SK-N-SH treated with all-trans-retinoic acid at 6 μM for 48 hours (cell line): ENCODE results near the gene OR4D6.

Experiments used
- ATAC-seq: fragments of 200-7000 bp; cut with Tn5 transposase; 3 replicates; pipeline ENCODE4 v1.9.1; 2020; ENCODE audit warnings: mild to moderate bottlenecking, moderate library complexity
- ARNTL ChIP-seq: fragments of 450-650 bp; formaldehyde crosslinking; IDR thresholded peaks from 2 replicates; pipeline ENCODE4 v1.5.0; 2020; ENCODE audit warnings: low read depth, mild to moderate bottlenecking, moderate library complexity, borderline replicate concordance
- BACH2 ChIP-seq: fragments of 250-450 bp; sonication (Bioruptor Pico); IDR thresholded peaks from 2 replicates; pipeline ENCODE4 v1.9.0; 2021; ENCODE audit warnings: mild to moderate bottlenecking, borderline replicate concordance
- CSDC2 ChIP-seq: fragments of 250-450 bp; sonication (Bioruptor Pico); IDR thresholded peaks from 2 replicates; pipeline ENCODE4 v1.5.0; 2020; ENCODE audit warnings: mild to moderate bottlenecking, moderate library complexity
- ESRRG ChIP-seq: fragments of 250-450 bp; sonication (Bioruptor Pico); IDR thresholded peaks from 2 replicates; pipeline ENCODE4 v1.6.1; 2021; ENCODE audit warnings: mild to moderate bottlenecking
- GLIS3 ChIP-seq: fragments of 250-450 bp; sonication (Bioruptor Pico); IDR thresholded peaks from 2 replicates; pipeline ENCODE4 v1.5.0; 2020; ENCODE audit warnings: mild to moderate bottlenecking, moderate library complexity
- ISL1 ChIP-seq: fragments of 250-450 bp; sonication (Bioruptor Pico); IDR thresholded peaks from 2 replicates; pipeline ENCODE4 v2.1.2; 2022; ENCODE audit warnings: mild to moderate bottlenecking, moderate library complexity
- OSR1 ChIP-seq: fragments of 250-450 bp; sonication (Bioruptor Pico); IDR thresholded peaks from 2 replicates; pipeline ENCODE4 v1.8.0; 2022; ENCODE audit warnings: moderate library complexity, mild to moderate bottlenecking, inconsistent platforms
- PPARA ChIP-seq: fragments of 250-450 bp; sonication (Bioruptor Pico); IDR thresholded peaks from 2 replicates; pipeline ENCODE4 v1.5.0; 2020; ENCODE audit warnings: mild to moderate bottlenecking, borderline replicate concordance
- RARB ChIP-seq: fragments of 250-450 bp; sonication (Bioruptor Pico); IDR thresholded peaks from 2 replicates; pipeline ENCODE4 v1.8.0; 2021; ENCODE audit warnings: mild to moderate bottlenecking, moderate library complexity
- SNAI2 ChIP-seq: fragments of 250-450 bp; sonication (Bioruptor Pico); IDR thresholded peaks from 2 replicates; pipeline ENCODE4 v1.5.0; 2020; ENCODE audit warnings: mild to moderate bottlenecking, moderate library complexity
- TCF4 ChIP-seq: fragments of 250-450 bp; sonication (Bioruptor Pico); IDR thresholded peaks from 2 replicates; pipeline ENCODE4 v1.8.0; 2021; ENCODE audit warnings: mild to moderate bottlenecking, moderate library complexity, borderline replicate concordance
- TOX ChIP-seq: fragments of 250-450 bp; sonication (Bioruptor Pico); IDR thresholded peaks from 2 replicates; pipeline ENCODE4 v1.8.0; 2021; ENCODE audit warnings: mild to moderate bottlenecking, moderate library complexity, borderline replicate concordance
- ZC3H10 ChIP-seq: fragments of 250-450 bp; sonication (Bioruptor Pico); IDR thresholded peaks from 2 replicates; pipeline ENCODE4 v1.5.1; 2021; ENCODE audit warnings: mild to moderate bottlenecking, moderate library complexity
- ZFP3 ChIP-seq: fragments of 250-450 bp; sonication (Bioruptor Pico); IDR thresholded peaks from 2 replicates; pipeline ENCODE4 v1.5.0; 2020; ENCODE audit warnings: mild to moderate bottlenecking, moderate library complexity
- ZFP30 ChIP-seq: fragments of 450-650 bp; formaldehyde crosslinking; IDR thresholded peaks from 2 replicates; pipeline ENCODE4 v1.5.0; 2022; ENCODE audit warnings: mild to moderate bottlenecking, moderate library complexity
- ZNF565 ChIP-seq: fragments of 450-650 bp; formaldehyde crosslinking; conservative IDR thresholded peaks from 2 replicates; pipeline ENCODE4 v1.5.0; 2020; ENCODE audit warnings: low read depth, mild to moderate bottlenecking, moderate library complexity
- ZNF70 ChIP-seq: fragments of 450-650 bp; formaldehyde crosslinking; IDR thresholded peaks from 2 replicates; pipeline ENCODE4 v1.5.0; 2020; ENCODE audit warnings: mild to moderate bottlenecking, moderate library complexity
- ZNF8 ChIP-seq: fragments of 450-650 bp; formaldehyde crosslinking; IDR thresholded peaks from 2 replicates; pipeline ENCODE4 v1.5.0; 2020; ENCODE audit warnings: mild to moderate bottlenecking, moderate library complexity
- TF ChIP-seq, protein P1 (sequence below): fragments of 250-450 bp; sonication (Bioruptor Pico); IDR thresholded peaks from 2 replicates; pipeline ENCODE4 v1.5.1; 2021; ENCODE audit warnings: mild to moderate bottlenecking, moderate library complexity
- TF ChIP-seq, protein P2 (sequence below): fragments of 250-450 bp; sonication (Bioruptor Pico); IDR thresholded peaks from 2 replicates; pipeline ENCODE4 v1.5.1; 2020; ENCODE audit warnings: low read depth, mild to moderate bottlenecking, moderate library complexity
- TF ChIP-seq, protein P3 (sequence below): fragments of 250-450 bp; sonication (Bioruptor Pico); IDR thresholded peaks from 2 replicates; pipeline ENCODE4 v1.8.0; 2020; ENCODE audit warnings: mild to moderate bottlenecking, moderate library complexity, borderline replicate concordance
- TF ChIP-seq, protein P4 (sequence below): fragments of 250-450 bp; sonication (Bioruptor Pico); IDR thresholded peaks from 2 replicates; pipeline ENCODE4 v1.8.0; 2021; ENCODE audit warnings: low read depth, mild to moderate bottlenecking, moderate library complexity, borderline replicate concordance

The OR4D6 gene

DNA sequence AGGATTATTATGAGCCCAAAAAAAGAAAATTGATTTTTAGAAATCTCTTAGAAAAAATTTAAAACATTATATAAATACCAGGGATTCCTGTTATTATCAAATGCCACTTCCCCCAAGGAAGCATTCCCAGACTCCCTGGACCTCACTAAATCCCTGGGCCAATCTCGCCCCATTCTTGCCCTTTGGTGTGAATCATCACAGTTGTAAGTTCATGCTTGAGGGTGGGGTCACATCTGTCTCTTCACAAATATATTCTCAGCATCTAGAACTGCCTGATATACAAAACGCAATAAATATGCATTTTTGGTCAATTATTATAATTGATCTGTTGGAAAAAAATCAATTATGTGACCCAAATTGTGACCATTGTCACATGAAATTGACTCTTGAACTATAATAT, 8.3 kb upstream of the OR4D6 start:
- TF ChIP-seq, protein P1, sequence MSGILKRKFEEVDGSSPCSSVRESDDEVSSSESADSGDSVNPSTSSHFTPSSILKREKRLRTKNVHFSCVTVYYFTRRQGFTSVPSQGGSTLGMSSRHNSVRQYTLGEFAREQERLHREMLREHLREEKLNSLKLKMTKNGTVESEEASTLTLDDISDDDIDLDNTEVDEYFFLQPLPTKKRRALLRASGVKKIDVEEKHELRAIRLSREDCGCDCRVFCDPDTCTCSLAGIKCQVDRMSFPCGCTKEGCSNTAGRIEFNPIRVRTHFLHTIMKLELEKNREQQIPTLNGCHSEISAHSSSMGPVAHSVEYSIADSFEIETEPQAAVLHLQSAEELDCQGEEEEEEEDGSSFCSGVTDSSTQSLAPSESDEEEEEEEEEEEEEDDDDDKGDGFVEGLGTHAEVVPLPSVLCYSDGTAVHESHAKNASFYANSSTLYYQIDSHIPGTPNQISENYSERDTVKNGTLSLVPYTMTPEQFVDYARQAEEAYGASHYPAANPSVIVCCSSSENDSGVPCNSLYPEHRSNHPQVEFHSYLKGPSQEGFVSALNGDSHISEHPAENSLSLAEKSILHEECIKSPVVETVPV (CRISPR knock-in tag), result no peak
- no peak for TF ChIP-seq ZC3H10
- TF ChIP-seq ARNTL (CRISPR knock-in tag), result no peak
- TF ChIP-seq ZNF70, result no peak
- TF ChIP-seq TOX (CRISPR knock-in tag), result no peak
- TF ChIP-seq, protein P2, sequence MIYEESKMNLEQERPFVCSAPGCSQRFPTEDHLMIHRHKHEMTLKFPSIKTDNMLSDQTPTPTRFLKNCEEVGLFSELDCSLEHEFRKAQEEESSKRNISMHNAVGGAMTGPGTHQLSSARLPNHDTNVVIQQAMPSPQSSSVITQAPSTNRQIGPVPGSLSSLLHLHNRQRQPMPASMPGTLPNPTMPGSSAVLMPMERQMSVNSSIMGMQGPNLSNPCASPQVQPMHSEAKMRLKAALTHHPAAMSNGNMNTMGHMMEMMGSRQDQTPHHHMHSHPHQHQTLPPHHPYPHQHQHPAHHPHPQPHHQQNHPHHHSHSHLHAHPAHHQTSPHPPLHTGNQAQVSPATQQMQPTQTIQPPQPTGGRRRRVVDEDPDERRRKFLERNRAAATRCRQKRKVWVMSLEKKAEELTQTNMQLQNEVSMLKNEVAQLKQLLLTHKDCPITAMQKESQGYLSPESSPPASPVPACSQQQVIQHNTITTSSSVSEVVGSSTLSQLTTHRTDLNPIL (CRISPR knock-in tag), result no peak
- TF ChIP-seq, protein P3, sequence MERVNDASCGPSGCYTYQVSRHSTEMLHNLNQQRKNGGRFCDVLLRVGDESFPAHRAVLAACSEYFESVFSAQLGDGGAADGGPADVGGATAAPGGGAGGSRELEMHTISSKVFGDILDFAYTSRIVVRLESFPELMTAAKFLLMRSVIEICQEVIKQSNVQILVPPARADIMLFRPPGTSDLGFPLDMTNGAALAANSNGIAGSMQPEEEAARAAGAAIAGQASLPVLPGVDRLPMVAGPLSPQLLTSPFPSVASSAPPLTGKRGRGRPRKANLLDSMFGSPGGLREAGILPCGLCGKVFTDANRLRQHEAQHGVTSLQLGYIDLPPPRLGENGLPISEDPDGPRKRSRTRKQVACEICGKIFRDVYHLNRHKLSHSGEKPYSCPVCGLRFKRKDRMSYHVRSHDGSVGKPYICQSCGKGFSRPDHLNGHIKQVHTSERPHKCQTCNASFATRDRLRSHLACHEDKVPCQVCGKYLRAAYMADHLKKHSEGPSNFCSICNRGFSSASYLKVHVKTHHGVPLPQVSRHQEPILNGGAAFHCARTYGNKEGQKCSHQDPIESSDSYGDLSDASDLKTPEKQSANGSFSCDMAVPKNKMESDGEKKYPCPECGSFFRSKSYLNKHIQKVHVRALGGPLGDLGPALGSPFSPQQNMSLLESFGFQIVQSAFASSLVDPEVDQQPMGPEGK (CRISPR knock-in tag), result no peak
- TF ChIP-seq CSDC2, result no peak
- TF ChIP-seq ISL1 (CRISPR knock-in tag), result no peak
- no peak for TF ChIP-seq ZNF8 (CRISPR knock-in tag)
- no peak for TF ChIP-seq SNAI2 (CRISPR knock-in tag)
- TF ChIP-seq PPARA (CRISPR knock-in tag), result no peak
- no peak for TF ChIP-seq OSR1 (CRISPR knock-in tag)
- TF ChIP-seq ZNF565 (CRISPR knock-in tag), result no peak
- TF ChIP-seq RARB (CRISPR knock-in tag), result no peak
- TF ChIP-seq, protein P4, sequence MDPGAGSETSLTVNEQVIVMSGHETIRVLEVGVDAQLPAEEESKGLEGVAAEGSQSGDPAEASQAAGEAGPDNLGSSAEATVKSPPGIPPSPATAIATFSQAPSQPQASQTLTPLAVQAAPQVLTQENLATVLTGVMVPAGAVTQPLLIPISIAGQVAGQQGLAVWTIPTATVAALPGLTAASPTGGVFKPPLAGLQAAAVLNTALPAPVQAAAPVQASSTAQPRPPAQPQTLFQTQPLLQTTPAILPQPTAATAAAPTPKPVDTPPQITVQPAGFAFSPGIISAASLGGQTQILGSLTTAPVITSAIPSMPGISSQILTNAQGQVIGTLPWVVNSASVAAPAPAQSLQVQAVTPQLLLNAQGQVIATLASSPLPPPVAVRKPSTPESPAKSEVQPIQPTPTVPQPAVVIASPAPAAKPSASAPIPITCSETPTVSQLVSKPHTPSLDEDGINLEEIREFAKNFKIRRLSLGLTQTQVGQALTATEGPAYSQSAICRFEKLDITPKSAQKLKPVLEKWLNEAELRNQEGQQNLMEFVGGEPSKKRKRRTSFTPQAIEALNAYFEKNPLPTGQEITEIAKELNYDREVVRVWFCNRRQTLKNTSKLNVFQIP, result no peak
- TF ChIP-seq ZFP30 (CRISPR knock-in tag), result no peak
- TF ChIP-seq GLIS3 (CRISPR knock-in tag), result no peak
- TF ChIP-seq, all 23 proteins: peak for 0
- ATAC-seq, result no peak

DNA sequence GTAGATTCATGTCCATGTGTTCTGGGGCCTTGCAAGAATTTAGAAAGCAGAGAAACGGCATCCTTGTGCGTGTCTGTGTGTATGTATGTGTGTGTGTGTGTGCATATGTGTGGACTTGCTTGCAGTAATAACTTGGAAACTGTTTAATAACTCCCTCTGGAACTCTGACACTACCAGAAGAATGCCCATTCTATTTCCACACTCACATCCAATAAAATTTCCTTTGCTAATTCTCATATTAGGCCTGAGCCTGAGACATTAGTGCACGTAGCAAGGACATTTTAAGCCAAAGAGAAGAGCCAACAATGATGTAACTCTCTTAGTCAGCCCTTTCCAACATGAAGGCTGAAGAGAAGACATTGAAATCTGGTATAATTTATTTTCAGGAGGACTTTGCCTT, 3.2 kb downstream of the OR4D6 start:
- no peak for ATAC-seq
- TF ChIP-seq, protein P3 (CRISPR knock-in tag), result no peak
- TF ChIP-seq ZFP3 (CRISPR knock-in tag) (no peak), ESRRG (CRISPR knock-in tag) (no peak), RARB (CRISPR knock-in tag) (no peak), ZC3H10 (no peak), ZFP30 (CRISPR knock-in tag) (no peak), CSDC2 (no peak), BACH2 (no peak), SNAI2 (CRISPR knock-in tag) (no peak), GLIS3 (CRISPR knock-in tag) (no peak), ISL1 (CRISPR knock-in tag) (no peak)
- TF ChIP-seq, protein P1 (CRISPR knock-in tag), result no peak

DNA sequence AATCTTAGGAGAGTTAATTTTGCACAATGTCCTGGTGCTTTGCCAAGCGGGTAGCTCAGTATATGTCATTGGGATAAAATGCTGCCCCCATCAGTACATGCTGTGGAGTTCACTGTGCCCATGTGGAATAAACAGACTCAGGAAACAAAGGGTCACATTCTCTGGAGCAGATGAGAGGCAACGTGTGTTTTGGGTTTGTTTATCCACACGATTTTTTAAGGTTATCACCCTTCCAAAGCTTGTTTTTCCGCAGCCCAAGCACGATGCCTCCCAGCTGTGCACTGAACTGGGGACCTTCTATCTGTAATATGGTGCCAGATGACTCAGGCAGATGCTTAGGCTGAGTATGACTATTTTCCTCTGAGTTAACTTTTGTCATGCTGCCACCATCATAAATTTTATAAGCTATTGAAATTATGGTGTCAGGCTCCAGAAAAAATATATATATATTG, 6.5 kb downstream of the OR4D6 start:
- ATAC-seq, result no peak
- no peak for TF ChIP-seq TCF4 (CRISPR knock-in tag)
- no peak for TF ChIP-seq GLIS3 (CRISPR knock-in tag)
- TF ChIP-seq, protein P2 (CRISPR knock-in tag), result no peak
- no peak for TF ChIP-seq ISL1 (CRISPR knock-in tag)
- TF ChIP-seq ZNF565 (CRISPR knock-in tag), result no peak
- no peak for TF ChIP-seq ZNF70
- TF ChIP-seq, protein P3 (CRISPR knock-in tag), result no peak
- TF ChIP-seq ZFP3 (CRISPR knock-in tag), result no peak
- TF ChIP-seq, protein P1 (CRISPR knock-in tag), result no peak
- no peak for TF ChIP-seq PPARA (CRISPR knock-in tag)
- TF ChIP-seq CSDC2, result no peak
